GM12892 (cell line): Measurements from ENCODE around the gene URI1.
"Not testable (repeated sequence)": the region's sequence is repeated elsewhere in the genome, so short reads cannot be mapped to it uniquely, and the experiment has no call there.

Source experiments
- DNase-seq: peaks from one replicate; pipeline ENCODE4 v3.0.0; 2011; ENCODE audit not compliant: insufficient read length
- FAIRE-seq: peaks from 2 replicates; lab custom pipeline; 2011; peaks lifted over from hg19 to GRCh38; lab: Jason Lieb, UNC
- POLR2A ChIP-seq: IDR thresholded peaks from 2 replicates; pipeline ENCODE4 v1.6.1; 2011; ENCODE audit warnings: low read depth, low read length, control low read depth
- POLR2AphosphoS5 ChIP-seq: IDR thresholded peaks from 2 replicates; pipeline ENCODE4 v1.6.1; 2011; ENCODE audit warnings: low read depth, low read length, control low read depth
- TAF1 ChIP-seq: IDR thresholded peaks from 2 replicates; pipeline ENCODE4 v1.6.1; 2011; ENCODE audit warnings: low read depth, mild to moderate bottlenecking, control low read depth, low read length, borderline replicate concordance

The URI1 gene

GRCh38 chr19:30029721-30030510 is 87.9 kb downstream of the URI1 start:
- TF ChIP-seq POLR2AphosphoS5 (no peak), POLR2A (peak; percentile 24; the same call in 1 of the 2 replicates), TAF1 (no peak)
- DNase-seq (no peak), FAIRE-seq (peak; percentile 86)

GRCh38 chr19:30034321-30034720 is 92.3 kb downstream of the URI1 start:
- TF ChIP-seq TAF1, result no peak
- no peak for TF ChIP-seq POLR2AphosphoS5
- TF ChIP-seq POLR2A, result no peak
- no peak for FAIRE-seq

GRCh38 chr19:30036154-30037129 is 94.4 kb downstream of the URI1 start:
- DNase-seq, result no peak
- peak; percentile 24 for FAIRE-seq
- TF ChIP-seq POLR2A (no peak), TAF1 (no peak), POLR2AphosphoS5 (no peak)

More at GRCh38 chr19:30034321-30034720, 92.3 kb downstream of the URI1 start:
- DNase-seq, result no peak

GRCh38 chr19:30037835-30038234 is 95.8 kb downstream of the URI1 start:
- TF ChIP-seq TAF1, result no peak
- no peak for TF ChIP-seq POLR2A
- no peak for TF ChIP-seq POLR2AphosphoS5
- no peak for DNase-seq
- FAIRE-seq, result peak; percentile 57

GRCh38 chr19:30041931-30042330 is 99.9 kb downstream of the URI1 start:
- not testable (repeated sequence) for DNase-seq, FAIRE-seq

- FAIRE-seq, DNase-seq: not testable (repeated sequence)
Observed at GRCh38 chr19:30043008-30043407, 101.0 kb downstream of the URI1 start.

GRCh38 chr19:30044273-30045248 is 102.5 kb downstream of the URI1 start:
- no peak for DNase-seq
- TF ChIP-seq TAF1, result no peak
- TF ChIP-seq POLR2AphosphoS5, result no peak
- TF ChIP-seq POLR2A, result no peak
- FAIRE-seq, result no peak

GRCh38 chr19:30046522-30046921 is 104.5 kb downstream of the URI1 start:
- FAIRE-seq, result no peak
- DNase-seq, result no peak

GRCh38 chr19:30047432-30047831 is 105.4 kb downstream of the URI1 start:
- DNase-seq (no peak), FAIRE-seq (peak; percentile 33)
- TF ChIP-seq POLR2AphosphoS5 (no peak), TAF1 (no peak), POLR2A (no peak)

More at GRCh38 chr19:30046522-30046921, 104.5 kb downstream of the URI1 start:
- TF ChIP-seq TAF1, result no peak
- no peak for TF ChIP-seq POLR2A
- TF ChIP-seq POLR2AphosphoS5, result no peak

GRCh38 chr19:30049226-30049625 is 107.2 kb downstream of the URI1 start:
- no peak for DNase-seq
- no peak for TF ChIP-seq POLR2A
- TF ChIP-seq TAF1, result no peak
- FAIRE-seq, result no peak
